Measurements from ENCODE around the gene RCOR1.
A peak's percentile ranks its signal among the peaks of the same experiment; 100 is the strongest.
"Not testable (repeated sequence)": the region's sequence is repeated elsewhere in the genome, so short reads cannot be mapped to it uniquely, and the experiment has no call there.

Gene RCOR1

GRCh38 chr14:102593825-102594137 lies 1.3 kb downstream of the RCOR1 start:
- DNase-seq: peak; percentile 12

- peak; percentile 75 for DNase-seq
Observed at GRCh38 chr14:102594514-102595175, 2.2 kb downstream of the RCOR1 start.

- no peak for DNase-seq
Observed at GRCh38 chr14:102601378-102601925, 9.0 kb downstream of the RCOR1 start.

DNA sequence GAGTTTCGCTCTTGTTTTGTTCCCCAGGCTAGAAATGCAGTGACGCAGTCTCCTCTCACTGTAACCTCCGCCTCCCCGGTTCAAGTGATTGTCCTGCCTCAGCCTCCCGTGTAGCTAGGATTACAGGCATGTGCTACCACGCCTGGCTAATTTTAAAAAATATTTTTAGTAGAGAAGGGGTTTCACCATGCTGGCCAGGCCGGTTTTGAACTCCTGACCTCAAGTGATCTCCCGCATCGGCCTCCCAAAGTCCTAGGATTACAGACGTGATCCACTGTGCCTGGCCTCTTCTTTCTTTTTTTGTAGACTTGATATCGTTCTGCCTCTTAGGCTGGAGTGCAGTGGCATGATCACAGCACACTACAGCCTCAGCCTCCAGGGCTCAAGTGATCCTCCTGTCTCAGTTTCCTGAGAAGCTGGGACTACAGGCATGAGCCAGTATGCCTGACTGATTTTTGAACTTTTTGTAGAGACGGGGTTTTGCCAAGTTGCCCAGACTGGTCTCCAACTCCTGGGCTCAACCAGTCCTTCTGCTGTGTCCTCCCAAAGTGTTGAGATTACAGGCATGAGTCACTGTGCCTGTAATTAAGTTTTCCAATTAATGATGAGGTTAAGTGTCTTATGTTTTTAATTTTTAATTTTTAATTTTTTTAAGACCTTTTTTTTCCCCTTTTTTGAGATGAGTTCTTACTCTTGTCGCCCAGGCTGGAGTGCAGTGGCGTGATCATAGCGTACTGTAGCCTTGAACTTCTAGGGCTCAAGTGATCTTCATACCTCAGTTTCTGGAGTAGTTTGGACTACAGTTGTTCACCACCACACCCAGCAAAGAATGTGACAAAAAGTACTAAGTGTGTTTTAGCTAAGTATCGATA lies 10.2 kb downstream of the RCOR1 start:
- no peak for DNase-seq

- no peak for DNase-seq
Observed at GRCh38 chr14:102603293-102603907, 11.0 kb downstream of the RCOR1 start.

GRCh38 chr14:102604183-102604582 lies 11.7 kb downstream of the RCOR1 start:
- no peak for DNase-seq

- no peak for DNase-seq
Observed at GRCh38 chr14:102605029-102605428, 12.6 kb downstream of the RCOR1 start.

DNA sequence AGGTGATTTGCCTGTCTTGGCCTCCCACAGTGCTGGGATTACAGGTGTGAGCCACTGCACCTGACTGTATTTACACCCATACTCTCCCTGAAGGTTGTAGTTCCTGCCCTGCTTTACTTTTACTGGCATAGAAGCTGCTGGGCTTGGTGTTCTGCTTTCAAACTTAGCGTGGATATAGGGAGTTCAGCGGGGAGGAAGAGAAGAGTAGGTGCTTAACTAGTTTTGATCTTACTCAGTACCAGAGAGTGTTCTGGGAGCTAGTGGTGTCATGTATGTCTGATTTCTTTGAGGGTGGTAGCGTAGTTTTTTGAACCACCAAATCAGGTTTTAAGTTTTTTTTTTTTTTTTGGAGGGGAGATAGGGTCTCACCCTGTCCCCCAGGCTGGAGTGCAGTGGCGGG lies 13.8 kb downstream of the RCOR1 start:
- no peak for DNase-seq

GRCh38 chr14:102608064-102608446 lies 15.6 kb downstream of the RCOR1 start:
- no peak for DNase-seq

- DNase-seq: no peak
Observed at GRCh38 chr14:102610968-102611811, 18.7 kb downstream of the RCOR1 start.

DNA sequence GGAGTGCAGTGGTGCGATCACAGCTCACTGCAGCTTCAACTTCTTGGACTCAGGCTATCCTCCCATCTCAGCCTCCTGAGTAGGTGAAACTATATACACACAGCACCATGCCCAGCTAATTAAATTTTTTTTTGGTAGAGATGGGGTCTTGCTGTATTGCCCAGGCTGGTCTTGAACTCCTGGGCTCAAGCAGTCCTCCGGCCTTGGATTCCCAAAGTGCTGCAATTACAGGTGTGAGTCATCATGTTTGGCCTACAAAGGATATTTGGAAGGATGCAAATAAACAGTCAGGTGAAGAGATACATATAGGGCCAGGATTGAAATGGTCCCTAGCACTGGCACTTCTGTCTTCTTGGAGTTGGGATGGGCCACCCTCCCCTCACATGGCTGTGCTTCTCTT lies 23.9 kb downstream of the RCOR1 start:
- no peak for DNase-seq

- no peak for DNase-seq
Observed at GRCh38 chr14:102616799-102617198, 24.4 kb downstream of the RCOR1 start.

DNA sequence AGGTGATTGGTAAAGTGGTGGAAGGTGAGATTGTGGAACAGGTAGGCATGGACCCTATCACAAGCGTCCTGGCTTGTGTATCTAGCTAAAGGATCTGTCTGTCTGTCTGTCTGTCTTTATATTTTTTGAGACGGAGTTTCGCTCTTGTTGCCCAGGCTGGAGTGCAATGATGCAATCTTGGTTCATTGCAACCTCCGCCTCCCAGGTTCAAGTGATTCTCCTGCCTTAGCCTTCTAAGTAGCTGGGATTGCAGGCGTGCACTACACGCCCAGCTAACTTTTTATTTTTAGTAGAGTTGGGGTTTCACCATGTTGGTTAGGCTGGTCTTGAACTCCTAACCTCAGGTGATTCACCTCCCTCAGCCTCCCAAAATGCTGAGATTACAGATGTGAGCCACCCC lies 26.6 kb downstream of the RCOR1 start:
- DNase-seq: not testable (repeated sequence)

- DNase-seq: no peak
Observed at GRCh38 chr14:102620413-102620812, 28.0 kb downstream of the RCOR1 start.

DNA sequence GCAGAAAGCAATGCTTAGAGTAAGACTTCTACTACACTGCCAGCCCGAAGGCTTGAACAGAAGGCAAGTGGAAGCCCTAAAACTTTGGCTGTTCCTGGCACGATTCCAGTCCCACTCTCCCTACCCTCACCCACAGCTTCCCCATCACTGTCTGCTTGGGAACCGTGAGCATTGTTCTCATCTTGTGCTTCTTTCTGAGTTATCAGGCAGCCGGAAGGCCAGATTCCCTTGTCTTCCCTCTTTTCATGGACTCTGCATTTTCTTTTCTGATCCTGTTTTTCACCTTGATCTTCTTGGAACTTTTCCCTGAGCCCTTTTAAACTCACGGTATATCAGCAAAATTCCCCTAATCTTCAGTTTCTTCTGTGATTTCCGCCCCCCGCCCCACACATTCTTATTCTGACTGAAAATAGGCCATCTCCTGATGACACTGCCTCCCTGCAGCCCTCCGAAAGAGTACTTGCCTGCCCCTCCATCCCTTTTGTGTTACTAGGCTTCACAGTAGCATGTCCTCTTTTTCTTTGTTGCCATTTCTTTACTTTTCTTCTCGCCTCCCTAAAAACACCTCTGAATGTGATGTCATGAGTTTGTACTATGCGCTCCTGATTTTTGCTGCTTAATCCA lies 29.9 kb downstream of the RCOR1 start:
- DNase-seq: no peak

DNA sequence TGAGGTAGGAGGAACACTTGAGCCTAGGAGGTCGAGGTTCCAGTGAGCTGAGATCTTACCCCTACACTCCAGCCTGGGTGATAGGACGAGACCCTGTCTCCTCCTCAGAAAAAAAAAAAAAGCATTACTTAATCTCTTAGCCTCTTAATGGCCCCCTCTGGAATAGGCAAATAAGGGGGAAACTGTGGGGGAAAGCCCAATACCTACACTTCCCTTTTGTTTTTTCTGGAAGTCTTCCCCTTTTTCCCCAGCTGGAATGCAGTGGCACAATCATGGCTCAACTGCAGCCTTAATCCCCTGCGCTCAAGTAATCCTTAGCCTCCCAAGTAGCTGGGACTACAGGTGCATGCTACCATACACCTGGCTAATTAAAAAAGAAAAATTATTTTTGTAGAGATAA lies 32.2 kb downstream of the RCOR1 start:
- no peak for DNase-seq

- no peak for DNase-seq
Observed at GRCh38 chr14:102625564-102626296, 33.3 kb downstream of the RCOR1 start.

DNA sequence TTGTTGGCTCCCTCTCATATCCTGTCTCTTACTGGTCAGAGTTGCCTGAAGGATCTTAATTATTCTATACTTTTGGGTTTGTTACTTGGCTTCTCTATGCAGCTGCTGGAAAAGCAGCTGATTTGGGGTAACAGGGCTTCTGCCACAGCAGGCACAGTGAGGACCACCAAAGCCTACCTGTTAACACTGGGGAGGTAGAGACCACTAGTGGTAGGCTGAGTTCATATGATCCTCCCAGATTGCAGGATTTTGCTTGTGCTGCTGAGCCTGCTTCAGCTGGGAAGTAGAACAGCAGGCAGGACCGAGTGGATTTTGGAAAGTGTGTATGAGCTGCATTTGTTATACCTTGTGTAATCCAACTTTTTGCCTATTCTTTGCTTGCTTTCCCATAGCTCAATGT lies 34.1 kb downstream of the RCOR1 start:
- DNase-seq: no peak

GRCh38 chr14:102629011-102629444 lies 36.6 kb downstream of the RCOR1 start:
- DNase-seq: no peak

GRCh38 chr14:102629808-102630350 lies 37.4 kb downstream of the RCOR1 start:
- DNase-seq: no peak

DNA sequence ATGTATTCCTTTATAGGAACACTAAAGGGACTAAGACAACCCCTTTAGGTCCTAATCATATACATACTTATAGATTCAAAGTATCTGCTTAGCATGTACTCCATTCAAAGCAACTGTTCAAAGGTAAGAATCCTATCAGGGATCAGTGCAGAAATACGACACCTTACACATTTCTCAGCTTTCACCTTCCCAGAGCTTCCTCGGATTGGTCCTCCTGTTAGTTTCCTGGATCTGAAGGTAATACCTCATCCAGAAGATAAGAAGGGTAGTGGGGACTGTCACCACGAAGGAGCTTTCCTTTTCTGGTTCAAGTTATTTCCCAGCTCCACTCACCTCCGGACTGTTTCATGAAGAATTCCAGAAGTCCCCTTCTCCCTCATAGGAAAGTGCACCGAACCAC lies 38.0 kb downstream of the RCOR1 start:
- DNase-seq: no peak
